Posterior cingulate gyrus (tissue), 11 donors: Measurements from ENCODE around the gene HLA-DPA1.
A peak's percentile ranks its signal among the peaks of the same experiment; 100 is the strongest.

Experiments
- DNase-seq, 10 donors: peaks; one replicate each; pipeline versions ENCODE4 v3.0.0 to v3.0.0-alpha.2; 2020 to 2021; ENCODE audit warnings: mixed read lengths in 3 of 10
- intact Hi-C: fragments of 100-400 bp; cut with DNase I; formaldehyde crosslinking; loops from one replicate; pipeline ENCODE4 v1.15.1; 2023

The HLA-DPA1 gene

DNA sequence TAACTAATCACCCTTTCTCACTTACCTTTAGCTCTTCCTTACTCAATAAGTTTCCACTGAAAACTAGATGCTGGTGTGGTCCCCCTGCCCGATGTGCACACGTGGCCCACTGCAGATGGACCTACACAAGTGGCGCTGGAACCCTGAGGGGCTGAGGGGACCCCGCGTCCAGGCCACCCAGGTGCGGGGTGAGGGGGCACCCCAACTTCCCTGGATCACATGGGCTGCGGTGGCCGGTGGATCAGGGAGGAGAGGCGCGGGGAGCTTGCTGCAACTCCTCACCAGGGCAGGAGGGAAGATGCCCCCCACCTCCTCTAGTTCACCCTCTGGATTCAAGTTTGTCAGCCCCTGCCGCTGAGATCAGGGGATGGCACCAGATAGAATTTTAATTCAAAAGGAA is 51.5 kb downstream of the HLA-DPA1 start:
- intact Hi-C loops = no loop called here
- no peak for DNase-seq

DNA sequence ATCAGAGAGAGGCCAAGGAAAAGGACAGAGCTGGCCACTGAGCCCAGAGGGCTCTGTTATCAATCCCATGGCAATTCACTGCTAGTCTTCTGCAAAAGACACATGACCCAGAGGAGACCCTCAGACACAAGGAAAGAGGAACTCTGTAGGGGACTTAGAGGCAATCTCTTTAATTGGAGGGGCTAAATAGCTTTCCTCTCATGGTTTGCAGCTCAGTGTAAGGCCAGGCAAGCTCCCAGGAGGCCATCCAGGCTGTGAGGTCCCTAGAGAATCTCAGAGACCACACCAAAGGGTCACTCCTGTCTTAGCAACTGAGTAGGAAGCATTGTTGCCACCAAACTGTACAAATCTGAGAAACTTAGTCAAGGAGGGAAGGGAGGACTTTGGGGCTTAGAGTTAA is 54.1 kb downstream of the HLA-DPA1 start:
- DNase-seq = no peak
- intact Hi-C loops = loop anchor here (10.0 kb wide), 1 partner anchor 65 kb away; no protein-coding TSS in a partner anchor

DNA sequence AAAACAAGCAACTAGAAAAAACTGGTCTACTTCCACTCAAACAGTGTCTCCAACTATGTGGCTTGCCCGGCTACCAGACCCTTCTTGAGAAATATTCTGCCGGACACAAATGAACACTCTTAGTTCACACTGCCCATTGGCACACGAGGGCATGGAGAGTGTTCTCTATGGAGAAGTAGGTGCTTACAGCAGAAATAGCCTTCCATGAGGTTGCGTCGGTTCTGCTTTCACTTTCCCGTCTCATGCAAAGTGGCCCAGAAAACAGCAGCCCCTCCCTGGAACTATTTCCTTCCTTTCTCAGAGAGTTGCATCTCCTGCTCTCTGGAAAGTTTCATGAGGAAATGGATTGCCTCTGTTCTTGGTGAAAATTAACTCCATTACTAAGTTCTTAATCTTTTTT is 54.5 kb downstream of the HLA-DPA1 start:
- peak in 4 of 10 donors; percentile 9 to 67 (median 30) for DNase-seq
- intact Hi-C loops = loop anchor here (10.0 kb wide), 1 partner anchor 66 kb away; no protein-coding TSS in a partner anchor

DNA sequence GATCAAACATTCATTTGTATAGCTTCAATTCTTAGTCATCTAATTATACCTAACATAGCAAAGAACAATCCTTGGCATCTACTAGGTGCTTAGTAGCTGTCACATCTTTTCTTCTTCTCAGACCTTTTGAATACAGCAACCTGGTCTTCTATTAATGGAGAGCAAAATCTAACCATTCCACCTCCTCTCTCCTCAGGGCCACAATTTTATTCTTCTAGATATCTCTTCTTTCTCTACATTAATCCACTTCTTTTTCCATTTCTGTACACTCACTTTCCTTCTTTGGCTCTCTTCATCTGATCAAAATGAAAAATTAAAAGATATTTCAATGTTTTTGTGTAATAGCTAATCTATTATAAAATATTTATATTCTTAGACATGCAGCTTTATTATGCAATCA is 55.0 kb downstream of the HLA-DPA1 start:
- DNase-seq = no peak
- intact Hi-C loops = loop anchor here (10.0 kb wide), 1 partner anchor 66 kb away; no protein-coding TSS in a partner anchor

DNA sequence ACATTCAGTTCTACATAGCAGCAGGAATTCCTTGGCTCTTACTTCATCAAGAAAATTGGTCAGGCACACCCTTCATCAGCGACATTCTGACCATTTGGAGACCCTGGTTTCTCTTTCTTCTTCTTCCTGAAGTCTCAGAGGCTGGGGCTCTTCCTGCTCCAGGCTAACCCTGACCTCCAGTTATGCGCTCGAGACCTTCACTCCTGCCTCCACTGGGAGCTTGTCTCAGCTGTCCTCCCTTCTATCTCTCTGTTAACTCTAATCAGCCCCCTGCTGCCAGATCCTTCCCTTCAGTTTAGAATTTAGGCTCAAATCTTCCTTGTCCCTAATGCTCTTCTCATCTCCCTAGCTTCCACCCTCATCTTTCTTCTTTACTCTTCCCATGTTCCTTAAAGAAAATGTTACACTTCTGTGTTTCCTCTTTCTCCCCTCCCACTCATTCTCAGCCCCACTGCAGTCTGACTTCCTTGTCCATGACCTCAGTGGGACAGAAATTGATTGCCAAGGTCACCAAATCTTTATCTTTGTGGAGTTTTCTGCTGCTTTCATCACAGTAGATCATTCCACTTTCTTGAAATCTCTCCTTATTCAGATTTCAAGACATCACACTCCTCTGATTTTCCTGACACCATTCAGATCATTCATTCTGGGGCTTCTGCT is 55.6 kb downstream of the HLA-DPA1 start:
- intact Hi-C loops = loop anchor here (2.0 to 10.0 kb wide), 2 partner anchors 67 to 231 kb away; no protein-coding TSS in a partner anchor
- no peak for DNase-seq

DNA sequence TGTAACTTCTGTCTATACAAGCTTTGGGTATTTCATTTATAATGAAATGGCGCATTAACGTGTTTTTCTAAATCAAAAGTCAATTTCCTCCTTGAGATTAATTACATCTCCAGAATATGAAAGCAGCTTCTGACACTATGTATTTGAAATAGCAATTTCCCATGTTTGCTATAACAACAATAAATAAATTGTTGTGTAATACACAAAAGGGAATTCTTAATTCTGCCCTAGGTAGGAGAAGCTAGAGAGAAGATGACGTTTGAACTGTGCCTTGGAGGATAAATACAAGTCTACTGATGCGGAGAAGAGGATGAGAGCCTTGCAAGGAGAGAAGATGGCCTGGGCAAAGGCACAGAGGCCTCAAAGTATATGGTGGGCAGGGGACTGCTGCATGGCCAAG is 56.4 kb downstream of the HLA-DPA1 start:
- no peak for DNase-seq
- intact Hi-C loops = loop anchor here (2.0 to 10.0 kb wide), 2 partner anchors 68 to 232 kb away; no protein-coding TSS in a partner anchor

DNA sequence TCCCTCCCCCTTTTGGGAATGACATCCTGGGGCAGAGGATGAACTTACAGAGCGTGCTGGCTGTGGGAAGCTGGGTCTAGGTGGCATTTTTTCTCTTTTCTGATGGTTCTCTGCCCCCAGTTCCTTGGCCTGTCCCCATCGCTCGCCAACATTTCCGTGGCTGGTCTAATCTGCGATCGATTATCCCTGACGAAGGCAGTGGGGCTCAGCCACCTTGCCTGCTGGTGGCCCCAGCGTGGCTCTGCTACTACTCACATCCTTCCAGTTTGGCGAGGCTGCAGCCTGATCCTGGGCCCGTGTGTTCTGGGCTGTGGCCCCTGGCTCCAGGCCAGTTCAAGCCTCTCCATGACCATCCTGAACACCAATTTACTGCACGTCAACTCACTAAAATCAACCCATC is 57.7 kb downstream of the HLA-DPA1 start:
- intact Hi-C loops = loop anchor here (2.0 to 10.0 kb wide), 2 partner anchors 69 to 233 kb away; no protein-coding TSS in a partner anchor
- no peak for DNase-seq

DNA sequence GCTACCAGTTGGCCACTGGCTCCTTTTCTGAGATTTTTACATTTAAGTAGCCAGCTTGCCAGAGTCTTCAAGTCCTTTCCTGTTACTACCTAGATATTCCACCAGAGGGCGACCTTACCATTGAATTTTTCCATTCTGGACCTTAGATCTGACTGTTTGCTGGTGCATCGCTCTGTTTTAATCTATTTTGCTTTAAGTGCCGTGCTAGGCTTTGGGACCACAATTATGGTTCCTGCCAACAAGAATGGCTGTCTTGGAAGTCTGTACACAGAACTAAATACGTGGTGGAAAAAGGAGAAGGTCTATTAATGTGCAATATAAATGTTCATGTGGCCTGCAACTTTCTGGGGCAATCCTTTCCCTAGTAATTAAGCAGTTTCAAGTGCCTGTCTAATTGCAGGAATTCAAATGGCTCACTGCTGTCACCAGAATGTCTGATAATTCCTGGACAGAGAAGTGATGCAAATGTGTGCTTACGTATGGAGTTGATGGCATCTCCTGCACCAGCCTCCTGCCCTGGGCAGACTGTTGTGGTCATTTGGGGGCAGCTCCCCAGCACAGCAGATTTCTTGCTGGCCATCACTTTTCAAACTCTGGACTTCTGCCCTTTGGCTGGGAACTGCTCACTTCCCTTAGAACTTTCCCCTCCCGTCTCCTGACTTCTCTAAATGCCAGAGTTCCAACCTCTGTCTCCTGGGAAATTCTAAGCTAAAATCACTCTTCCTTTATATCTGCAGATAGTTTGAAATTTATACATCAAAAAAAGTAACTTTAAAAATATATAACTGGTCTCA is 58.4 kb downstream of the HLA-DPA1 start:
- intact Hi-C loops = loop anchor here (1.0 to 10.0 kb wide), 2 partner anchors 70 to 133 kb away; no protein-coding TSS in a partner anchor
- DNase-seq = peak in 2 of 10 donors; percentile 21 to 26
